ENCODE data around the gene KCTD7.
"Not testable (repeated sequence)": the region's sequence is repeated elsewhere in the genome, so short reads cannot be mapped to it uniquely, and the experiment has no call there.

- not testable (repeated sequence) for TF ChIP-seq CTCF (IDR thresholded peaks at IDR 0.05; ENCODE audit: low read length); EZH2 (IDR thresholded peaks at IDR 0.05; ENCODE audit: borderline replicate concordance, low read length)
Measured at GRCh38 chr7:66619341-66619948, 9.2 kb upstream of the KCTD7 start.
